ENCODE results near the gene ALDH1B1.

- TF ChIP-seq ARNT (IDR thresholded peaks at IDR 0.05) (no peak), TARDBP (IDR thresholded peaks at IDR 0.05) (no peak), ZNF384 (IDR thresholded peaks at IDR 0.05) (no peak), SP1 (IDR thresholded peaks at IDR 0.05) (no peak)
Measured at GRCh38 chr9:38421498-38422211, 29.2 kb downstream of the ALDH1B1 start.
